Skeletal muscle tissue (tissue), 4 donors: Measurements from ENCODE around the gene GPX4. TPM values are rescaled to one million over a fixed set of nuclear protein-coding genes. Genes with fewer than 3 reads are reported as not detected.
A peak's percentile ranks its signal among the peaks of the same experiment; 100 is the strongest.

Experiments
- H3K27ac ChIP-seq: one replicate; pipeline ENCODE4 v1.7.0; 2013; ENCODE audit warnings: mild to moderate bottlenecking, low read depth, low read length, inconsistent platforms
- H3K27me3 ChIP-seq, 3 donors: one replicate each; pipeline ENCODE4 v1.7.0; 2013; ENCODE audit warnings: low read length in 3 of 3; ENCODE audit not compliant: control insufficient read depth in 3 of 3, insufficient read depth in 3 of 3
- H3K36me3 ChIP-seq, 3 donors: one replicate each; pipeline ENCODE4 v1.7.0; 2013; ENCODE audit warnings: low read length in 3 of 3; ENCODE audit not compliant: control insufficient read depth in 3 of 3, insufficient read depth in 3 of 3
- H3K4me1 ChIP-seq, 3 donors: one replicate each; pipeline ENCODE4 v1.7.0; 2013; ENCODE audit warnings: low read length in 3 of 3, mild to moderate bottlenecking in 3 of 3; ENCODE audit not compliant: control insufficient read depth in 3 of 3, insufficient read depth in 3 of 3
- H3K4me3 ChIP-seq, 3 donors: one replicate each; pipeline ENCODE4 v1.7.0; 2013; ENCODE audit warnings: low read length in 3 of 3
- H3K9ac ChIP-seq, 3 donors: one replicate each; pipeline ENCODE4 v1.7.0; 2013; ENCODE audit warnings: low read length in 3 of 3, mild to moderate bottlenecking in 3 of 3, moderate library complexity in 2 of 3, low read depth in 1 of 3
- H3K9me3 ChIP-seq, 3 donors: one replicate each; pipeline ENCODE4 v1.7.0; 2013; ENCODE audit warnings: low read length in 3 of 3; ENCODE audit not compliant: control insufficient read depth in 3 of 3
- total RNA-seq: library from RNA; depleted of rRNA; stranded (reverse); fragments of >200 nt; gene quantifications from one replicate; pipeline ENCODE4 v1.2.3, GENCODE V29; 2014
- donor health status: Osteomylitis.

GPX4 gene
- total RNA-seq, 1 donor from 2014 or later: 139 TPM

DNA sequence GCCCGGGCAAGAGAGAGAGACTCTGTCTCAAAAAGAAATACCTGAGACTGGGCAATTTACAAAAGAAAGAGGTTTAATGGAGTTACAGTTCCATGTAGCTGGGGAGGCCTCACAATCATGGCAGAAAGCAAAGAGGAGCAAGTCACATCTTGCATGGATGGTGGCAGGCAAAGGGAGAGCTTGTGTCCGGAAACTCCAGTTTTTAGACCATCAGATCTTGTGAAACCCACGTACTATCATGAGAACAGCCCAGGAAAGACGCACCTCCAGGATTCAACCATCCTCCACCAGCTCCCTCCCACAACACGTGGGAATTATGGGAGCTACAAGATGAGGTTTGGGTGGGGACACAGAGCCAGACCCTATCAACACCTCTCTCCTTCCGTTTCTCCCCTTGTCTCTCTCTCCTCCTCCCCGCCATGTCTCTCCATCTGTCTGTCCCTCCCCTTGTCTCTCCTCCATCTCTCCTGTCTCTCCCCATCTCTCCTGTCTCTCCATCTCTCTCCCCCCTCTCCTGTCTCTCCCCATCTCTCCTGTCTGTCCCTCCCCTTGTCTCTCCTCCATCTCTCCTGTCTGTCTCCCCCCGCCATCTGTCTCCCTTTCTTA lies 18.6 kb upstream of the GPX4 start:
- peaks cover 0 to 40% (median 23%) of the 10 kb centered on the region in 3 donors for H3K27me3 ChIP-seq
- peaks cover 8 to 12% (median 11%) of the 10 kb centered on the region in 3 donors for H3K36me3 ChIP-seq
- peaks cover 7 to 26% (median 7%) of the 10 kb centered on the region in 3 donors for H3K4me1 ChIP-seq
- no peaks in the 10 kb centered on the region for H3K9me3 ChIP-seq
- H3K9ac ChIP-seq: no peak overlapping the region
- no peak overlapping the region for H3K4me3 ChIP-seq
- H3K27ac ChIP-seq: no peak overlapping the region

DNA sequence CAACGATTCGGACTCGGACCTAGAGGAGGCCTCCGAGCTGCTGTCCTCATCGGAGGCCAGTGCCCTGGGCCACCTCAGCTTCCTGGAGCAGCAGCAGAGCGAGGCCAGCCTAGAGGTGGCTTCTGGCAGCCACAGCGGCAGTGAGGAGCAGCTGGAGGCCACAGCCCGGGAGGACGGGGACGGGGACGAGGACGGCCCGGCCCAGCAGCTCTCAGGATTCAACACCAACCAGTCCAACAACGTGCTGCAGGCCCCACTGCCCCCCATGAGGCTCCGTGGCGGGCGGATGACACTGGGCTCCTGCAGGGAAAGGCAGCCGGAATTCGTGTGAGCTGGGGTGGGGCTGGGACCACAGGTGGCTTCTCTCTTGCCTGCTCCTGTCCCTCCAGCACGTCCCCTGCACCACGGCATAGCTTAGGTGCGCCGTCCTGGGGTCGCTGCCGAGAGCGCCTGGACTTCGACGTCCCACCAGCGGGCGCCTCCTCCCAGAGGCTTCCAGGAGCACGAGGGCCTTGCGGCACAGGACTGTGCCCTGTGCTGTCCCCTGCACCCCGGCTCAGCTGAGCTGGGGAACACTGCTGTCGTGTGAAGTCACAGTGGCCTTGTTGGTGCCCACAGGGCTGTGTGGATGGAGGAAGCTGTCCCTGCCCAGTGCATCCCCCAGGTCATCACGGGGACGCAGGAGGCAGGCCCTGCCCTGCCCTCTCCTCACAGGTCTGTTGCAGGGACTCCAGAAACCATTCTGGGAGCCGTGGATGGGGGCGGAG lies 17.9 kb upstream of the GPX4 start:
- no peak overlapping the region for H3K4me3 ChIP-seq
- H3K9ac ChIP-seq: peak overlapping the region in 1 of 3 donors; percentile 40
- H3K9me3 ChIP-seq: no peaks in the 10 kb centered on the region
- peaks cover 8 to 15% (median 11%) of the 10 kb centered on the region in 3 donors for H3K36me3 ChIP-seq
- H3K4me1 ChIP-seq: peaks cover 7 to 26% (median 7%) of the 10 kb centered on the region in 3 donors
- H3K27ac ChIP-seq: no peak overlapping the region
- peaks cover 0 to 40% (median 23%) of the 10 kb centered on the region in 3 donors for H3K27me3 ChIP-seq

DNA sequence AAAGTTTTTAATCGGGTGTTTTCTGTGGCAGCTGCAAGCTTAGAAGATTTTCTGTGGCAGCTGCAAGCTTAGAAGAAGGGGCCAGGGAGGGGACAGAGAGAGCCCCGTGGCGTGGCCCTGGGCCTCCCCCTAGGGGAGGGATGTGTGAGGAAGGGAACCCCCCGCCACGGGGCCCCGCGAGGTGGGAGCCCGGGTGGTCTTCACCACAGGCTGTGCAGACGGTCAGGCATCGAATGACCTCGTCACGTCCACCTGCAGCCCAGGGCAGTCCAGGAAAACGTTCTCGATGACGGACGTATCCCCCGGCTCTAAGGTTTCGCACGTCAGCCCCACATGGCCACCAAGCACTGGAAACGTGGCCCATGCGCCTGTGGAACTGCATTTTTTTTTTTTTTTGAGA lies 17.2 kb upstream of the GPX4 start:
- Histone ChIP-seq H3K4me1 (peaks cover 7 to 24% (median 7%) of the 10 kb centered on the region in 3 donors), H3K9ac (no peak overlapping the region), H3K27me3 (peaks cover 0 to 35% (median 23%) of the 10 kb centered on the region in 3 donors), H3K9me3 (no peaks in the 10 kb centered on the region), H3K27ac (no peak overlapping the region), H3K4me3 (no peak overlapping the region), H3K36me3 (peaks cover 13 to 19% (median 17%) of the 10 kb centered on the region in 3 donors)

GRCh38 chr19:1087813-1088415 lies 15.9 kb upstream of the GPX4 start:
- Histone ChIP-seq H3K4me1 (peaks cover 1 to 14% (median 7%) of the 10 kb centered on the region in 3 donors), H3K27ac (peak overlapping the region; percentile 65), H3K9me3 (no peaks in the 10 kb centered on the region), H3K9ac (peak overlapping the region in 1 of 3 donors; percentile 8), H3K4me3 (no peak overlapping the region), H3K27me3 (peaks cover 0 to 26% (median 20%) of the 10 kb centered on the region in 3 donors), H3K36me3 (peaks cover 19 to 24% (median 23%) of the 10 kb centered on the region in 3 donors)

- Histone ChIP-seq H3K27me3 (peaks cover 0 to 20% (median 16%) of the 10 kb centered on the region in 3 donors), H3K36me3 (peaks cover 20 to 25% (median 24%) of the 10 kb centered on the region in 3 donors), H3K9ac (peak overlapping the region in 1 of 3 donors; percentile 16), H3K9me3 (no peaks in the 10 kb centered on the region), H3K27ac (peak overlapping the region; percentile 65), H3K4me1 (peaks cover 2 to 14% (median 8%) of the 10 kb centered on the region in 3 donors), H3K4me3 (no peak overlapping the region)
Measured at GRCh38 chr19:1088416-1089010, 15.3 kb upstream of the GPX4 start.

- peaks cover 0 to 14% (median 12%) of the 10 kb centered on the region in 3 donors for H3K27me3 ChIP-seq
- no peaks in the 10 kb centered on the region for H3K9me3 ChIP-seq
- H3K27ac ChIP-seq: no peak overlapping the region
- no peak overlapping the region for H3K9ac ChIP-seq
- peaks cover 22 to 27% (median 26%) of the 10 kb centered on the region in 3 donors for H3K36me3 ChIP-seq
- H3K4me3 ChIP-seq: no peak overlapping the region
- peaks cover 9 to 22% (median 16%) of the 10 kb centered on the region in 3 donors for H3K4me1 ChIP-seq
Measured at GRCh38 chr19:1089126-1089771, 14.5 kb upstream of the GPX4 start.

GRCh38 chr19:1089891-1090290 lies 13.9 kb upstream of the GPX4 start:
- no peak overlapping the region for H3K27ac ChIP-seq
- H3K4me3 ChIP-seq: no peak overlapping the region
- peaks cover 0 to 9% (median 8%) of the 10 kb centered on the region in 3 donors for H3K27me3 ChIP-seq
- no peaks in the 10 kb centered on the region for H3K9me3 ChIP-seq
- no peak overlapping the region for H3K9ac ChIP-seq
- peaks cover 22 to 27% (median 26%) of the 10 kb centered on the region in 3 donors for H3K36me3 ChIP-seq
- peaks cover 14 to 27% (median 20%) of the 10 kb centered on the region in 3 donors for H3K4me1 ChIP-seq

DNA sequence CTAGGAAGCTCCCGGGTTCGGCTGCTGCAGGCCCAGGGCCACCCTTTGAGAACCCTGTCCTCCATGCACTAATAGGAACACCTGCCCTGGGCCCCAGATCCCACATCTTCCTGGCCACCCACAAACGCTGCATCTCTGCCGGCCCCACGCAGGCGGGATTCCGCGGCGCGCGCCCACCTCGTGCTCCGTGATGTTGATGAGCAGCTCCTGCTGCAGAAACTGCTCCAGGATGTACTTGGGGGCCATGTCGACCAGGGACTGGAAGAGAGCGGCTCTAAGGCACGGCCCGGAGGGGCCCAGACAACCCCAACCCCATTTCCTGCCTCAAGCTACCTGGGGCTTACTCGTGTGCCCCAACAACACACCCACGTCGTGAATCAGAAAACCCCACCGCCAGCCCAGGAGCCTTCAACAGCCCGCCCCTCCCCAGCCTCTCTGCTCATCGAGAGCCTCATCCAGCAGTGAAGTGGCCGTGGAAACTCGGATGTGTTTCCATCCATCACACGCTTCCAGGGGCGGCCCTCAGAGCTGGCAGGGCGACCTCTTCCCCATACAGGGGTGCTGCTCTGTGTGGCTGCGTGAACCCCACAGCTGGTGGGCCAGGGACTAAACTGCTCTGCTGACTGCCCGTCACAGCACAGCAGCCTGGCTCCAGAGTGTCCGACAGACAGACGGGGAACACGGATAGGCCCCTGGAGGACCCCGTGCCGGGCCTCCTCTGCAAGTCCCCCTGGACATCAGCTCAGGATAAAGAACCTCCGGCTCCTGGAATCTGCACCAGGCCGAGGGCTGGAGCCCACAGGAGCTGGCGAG lies 12.9 kb upstream of the GPX4 start:
- Histone ChIP-seq H3K4me3 (no peak overlapping the region), H3K9ac (no peak overlapping the region), H3K36me3 (peaks cover 22 to 27% (median 26%) of the 10 kb centered on the region in 3 donors), H3K27ac (no peak overlapping the region), H3K4me1 (peaks cover 19 to 33% (median 25%) of the 10 kb centered on the region in 3 donors), H3K27me3 (peaks cover 0 to 2% (median 0%) of the 10 kb centered on the region in 3 donors), H3K9me3 (no peaks in the 10 kb centered on the region)
